Endothelial cell of umbilical vein (primary cell): Measurements from ENCODE around the gene TCERG1. TPM values are rescaled to one million over a fixed set of nuclear protein-coding genes. Genes with fewer than 3 reads are reported as not detected.

Experiments
- BruUV-seq: library from RNA; stranded (reverse); fragments of 400-500 nt; replicated peaks from 2 replicates; lab custom pipeline; 2021; lab: Mats Ljungman, UMichigan
- CTCF ChIA-PET: fragments of 300-600, 350-600 bp; sonication (Branson Sonifier 250); formaldehyde crosslinking; loops from one replicate; lab custom pipeline; 2021; ENCODE audit warnings: antibody characterized with exemption, inconsistent platforms; lab: Charles Lee
- POLR2A ChIA-PET: fragments of 300-600, 350-600 bp; sonication (Branson Sonifier 250); formaldehyde crosslinking; loops from one replicate; lab custom pipeline; 2021; ENCODE audit warnings: antibody characterized with exemption, inconsistent platforms; lab: Charles Lee
- DNase-seq: peaks from one replicate; pipeline ENCODE4 v3.0.0-alpha.2; 2011; ENCODE audit warnings: low read depth, low spot score
- FAIRE-seq: peaks from 2 replicates; lab custom pipeline; 2011; peaks lifted over from hg19 to GRCh38; lab: Jason Lieb, UNC
- H2AFZ ChIP-seq: 2 replicates; pipeline ENCODE4 v1.6.0; 2012; ENCODE audit warnings: low read depth, low read length, control low read depth, inconsistent platforms
- H3K27ac ChIP-seq: 2 replicates; pipeline ENCODE4 v1.5.1; 2011; ENCODE audit warnings: low read depth, mild to moderate bottlenecking, control low read depth, low read length, moderate library complexity; ENCODE audit not compliant: insufficient read depth
- H3K27me3 ChIP-seq, 2 experiments: 2 replicates each; pipeline versions ENCODE4 v1.6.0 to v1.6.1; 2011; ENCODE audit warnings: low read length in 2 of 2, mixed read lengths in 1 of 2; ENCODE audit not compliant: control insufficient read depth in 2 of 2, insufficient read depth in 2 of 2
- H3K36me3 ChIP-seq, 2 experiments: 2 replicates in 1 of 2; 3 replicates in 1 of 2; pipeline ENCODE4 v1.5.1; 2011; ENCODE audit warnings: low read length in 2 of 2, mild to moderate bottlenecking in 1 of 2, moderate library complexity in 1 of 2; ENCODE audit not compliant: control insufficient read depth in 2 of 2, insufficient read depth in 2 of 2; ENCODE audit errors: extremely low read depth in 1 of 2
- H3K4me1 ChIP-seq: 3 replicates; pipeline ENCODE4 v1.5.1; 2011; ENCODE audit warnings: mild to moderate bottlenecking, low read length; ENCODE audit not compliant: control insufficient read depth, insufficient read depth; ENCODE audit errors: extremely low read depth
- H3K4me2 ChIP-seq: 2 replicates; pipeline ENCODE4 v1.6.1; 2011; ENCODE audit warnings: low read length, control low read depth, mixed read lengths; ENCODE audit not compliant: insufficient read depth
- H3K4me3 ChIP-seq, 3 experiments: fragments of 200-600 bp in 1 of 3; sonication (generic), shearing (Covaris generic) in 1 of 3; replicated peaks in 1 of 3; 2 replicates each; pipeline ENCODE4 v1.5.1; 2011 to 2016; ENCODE audit warnings: control low read depth in 3 of 3, low read length in 3 of 3, mild to moderate bottlenecking in 2 of 3, inconsistent platforms in 1 of 3, low read depth in 1 of 3, moderate library complexity in 1 of 3; ENCODE audit not compliant: insufficient read depth in 1 of 3
- H3K79me2 ChIP-seq: 2 replicates; pipeline ENCODE4 v1.6.0; 2012; ENCODE audit warnings: low read length, inconsistent platforms; ENCODE audit not compliant: control insufficient read depth, insufficient read depth
- H3K9ac ChIP-seq: replicated peaks from 2 replicates; pipeline ENCODE3; 2011; ENCODE audit warnings: low read length, control low read depth; ENCODE audit not compliant: insufficient read depth; ENCODE audit errors: extremely low read depth
- H3K9me1 ChIP-seq: replicated peaks from 3 replicates; pipeline ENCODE4 v1.6.0; 2011; ENCODE audit warnings: mild to moderate bottlenecking, low read length; ENCODE audit not compliant: control insufficient read depth, insufficient read depth; ENCODE audit errors: extremely low read depth
- H3K9me3 ChIP-seq: replicated peaks from 2 replicates; pipeline ENCODE4 v1.5.1; 2012; ENCODE audit warnings: low read length, inconsistent platforms; ENCODE audit not compliant: control insufficient read depth, insufficient read depth
- H4K20me1 ChIP-seq: replicated peaks from 2 replicates; pipeline ENCODE3; 2011; ENCODE audit warnings: mild to moderate bottlenecking, low read length; ENCODE audit not compliant: control insufficient read depth, insufficient read depth; ENCODE audit errors: extremely low read depth
- EZH2 ChIP-seq: IDR thresholded peaks from 2 replicates; pipeline ENCODE4 v1.6.1; 2012; ENCODE audit warnings: borderline replicate concordance, low read depth, mild to moderate bottlenecking, moderate library complexity, low read length, inconsistent platforms; ENCODE audit not compliant: severe bottlenecking
- FOS ChIP-seq: IDR thresholded peaks from 2 replicates; pipeline ENCODE4 v1.6.1; 2011; ENCODE audit warnings: mild to moderate bottlenecking, low read length, moderate library complexity, borderline replicate concordance; ENCODE audit not compliant: insufficient read depth
- GATA2 ChIP-seq: IDR thresholded peaks from 2 replicates; pipeline ENCODE4 v1.7.0; 2011; ENCODE audit warnings: low read depth, mild to moderate bottlenecking, moderate library complexity, mixed read lengths, low read length; ENCODE audit not compliant: insufficient read length, insufficient read depth
- JUN ChIP-seq: IDR thresholded peaks from 2 replicates; pipeline ENCODE4 v1.6.1; 2011; ENCODE audit warnings: borderline replicate concordance, low read depth; ENCODE audit not compliant: insufficient read length, insufficient read depth
- MYC ChIP-seq: IDR thresholded peaks from one replicate; pipeline ENCODE4 v1.6.1; 2011; ENCODE audit warnings: mild to moderate bottlenecking, low read depth, low read length
- POLR2A ChIP-seq: IDR thresholded peaks from 2 replicates; pipeline ENCODE4 v1.6.1; 2012; ENCODE audit warnings: low read depth, mild to moderate bottlenecking, control low read depth, low read length
- POLR2AphosphoS5 ChIP-seq: IDR thresholded peaks from 2 replicates; pipeline ENCODE4 v1.6.1; 2012; ENCODE audit warnings: low read depth, mild to moderate bottlenecking, control low read depth, low read length, moderate library complexity; ENCODE audit not compliant: insufficient read depth
- dilution Hi-C: fragments of 300-500 bp; cut with MboI; formaldehyde crosslinking; loops from one replicate; pipeline ENCODE4 v1.15.0; 2019; ENCODE audit warnings: low sequenced_read_pairs; ENCODE audit not compliant: extremely low pct_ligation_motif_present
- intact Hi-C: fragments of 100-400 bp; cut with micrococcal nuclease; formaldehyde crosslinking; loops from one replicate; pipeline ENCODE4 v1.10.0; 2022
- polyA plus RNA-seq, 4 experiments: library from polyadenylated mRNA; depleted of rRNA in 3 of 4; stranded (reverse) in 3 of 4; unstranded in 1 of 4; fragments of >200 nt; gene quantifications; 2 replicates each; pipeline versions ENCODE4 v1.2.1 to v1.2.3, GENCODE V29; 2011 to 2012; ENCODE audit warnings: missing spikeins in 1 of 4
- total RNA-seq: library from RNA; stranded (reverse); gene quantifications from 2 replicates; pipeline ENCODE4 v1.2.3, GENCODE V29; 2021
- TF ChIP-seq, protein P1 (sequence below), 2 donors: IDR thresholded peaks; 1 replicate in 1 of 2; 2 replicates in 1 of 2; pipeline ENCODE4 v1.5.1; 2011; ENCODE audit warnings: low read length in 2 of 2, mild to moderate bottlenecking in 2 of 2, moderate library complexity in 2 of 2, control low read depth in 1 of 2, inconsistent platforms in 1 of 2, low read depth in 1 of 2; ENCODE audit not compliant: insufficient read depth in 1 of 2; ENCODE audit errors: extremely low read depth in 1 of 2
- TF ChIP-seq, protein P2 (sequence below): IDR thresholded peaks from 2 replicates; pipeline ENCODE4 v1.6.1; 2011; ENCODE audit not compliant: insufficient read depth, insufficient read length

Gene TCERG1
- total and polyA plus RNA-seq, 2 donors (not counting 3 experiments of a cell fraction or from before 2014, with no cell fraction given) = 71.4 to 98.4 TPM

DNA sequence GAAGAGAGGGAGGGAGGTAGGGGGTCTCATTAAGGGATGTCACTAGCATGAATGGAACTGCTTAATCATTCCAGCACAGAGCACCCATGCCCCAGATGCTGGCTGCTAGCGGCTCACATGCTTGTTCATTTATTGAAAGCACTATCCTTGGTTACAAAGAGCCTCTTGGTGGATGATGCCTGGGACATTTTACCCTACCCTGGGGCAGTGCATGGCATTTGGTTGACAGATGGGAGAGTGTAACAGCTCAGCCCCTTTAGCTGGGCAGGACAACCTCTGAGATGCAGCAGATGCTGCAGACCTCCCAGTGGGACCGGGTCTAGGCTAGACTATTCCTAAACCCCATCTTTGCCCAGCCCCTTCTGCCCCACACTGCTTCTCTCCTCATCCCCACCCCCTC is 46.9 kb upstream of the TCERG1 start:
- no peak overlapping the region for H3K9ac ChIP-seq
- no peak for TF ChIP-seq POLR2A
- CTCF ChIA-PET = interaction anchor here (1.0 to 1.1 kb wide), 2 partner anchors 12 to 105 kb away, joined by 3 read pairs; no protein-coding TSS in a partner anchor
- POLR2A ChIA-PET = no interaction called here
- no peaks in the 10 kb centered on the region for H3K79me2 ChIP-seq
- H2AFZ ChIP-seq = no peak overlapping the region
- intact Hi-C loops (no loop called here), dilution Hi-C loops (no loop called here)
- H3K4me2 ChIP-seq = no peak overlapping the region
- FAIRE-seq = no peak
- BruUV-seq = no TSS peak
- H3K4me1 ChIP-seq = no peaks in the 10 kb centered on the region
- H3K9me3 ChIP-seq = no peaks in the 10 kb centered on the region
- peaks cover 3 to 5% of the 10 kb centered on the region in 2 experiments for H3K27me3 ChIP-seq
- no peaks in the 10 kb centered on the region for H4K20me1 ChIP-seq
- H3K27ac ChIP-seq = no peak overlapping the region
- H3K36me3 ChIP-seq = no peaks in the 10 kb centered on the region
- DNase-seq = no peak
- no peak overlapping the region for H3K4me3 ChIP-seq
- H3K9me1 ChIP-seq = no peaks in the 10 kb centered on the region

DNA sequence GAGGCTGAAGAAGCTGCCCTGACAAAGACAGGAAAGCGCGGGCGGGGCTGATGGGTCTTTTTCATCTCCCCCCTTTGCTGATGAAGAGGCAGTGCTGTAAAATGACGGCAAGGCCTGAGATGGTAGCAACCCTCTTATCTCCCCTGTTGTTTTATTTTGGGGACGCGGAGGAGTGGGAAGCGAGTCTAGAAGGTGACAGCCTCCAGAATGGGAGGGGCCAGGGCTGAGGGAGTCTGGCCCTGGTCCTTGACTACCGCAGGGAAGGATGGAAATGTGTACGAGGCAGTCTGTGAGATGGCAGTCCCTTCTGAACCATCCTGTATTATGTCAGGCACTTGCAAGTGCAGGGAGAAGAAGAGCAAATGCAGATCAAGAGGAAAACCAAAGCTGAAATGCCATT is 46.1 kb upstream of the TCERG1 start:
- no TSS peak for BruUV-seq
- FAIRE-seq = no peak
- Histone ChIP-seq H3K27ac (no peak overlapping the region), H3K9me3 (no peaks in the 10 kb centered on the region), H3K79me2 (no peaks in the 10 kb centered on the region), H4K20me1 (no peaks in the 10 kb centered on the region), H3K4me2 (no peak overlapping the region), H3K27me3 (peaks cover 3 to 5% of the 10 kb centered on the region in 2 experiments), H3K4me3 (no peak overlapping the region), H3K9ac (no peak overlapping the region), H3K9me1 (no peaks in the 10 kb centered on the region), H3K36me3 (no peaks in the 10 kb centered on the region), H2AFZ (no peak overlapping the region), H3K4me1 (no peaks in the 10 kb centered on the region)
- ChIA-PET POLR2A (no interaction called here), CTCF (interaction anchor here (1.0 to 1.1 kb wide), 2 partner anchors 13 to 106 kb away, joined by 3 read pairs; no protein-coding TSS in a partner anchor)
- dilution Hi-C loops = no loop called here
- TF ChIP-seq FOS (no peak), POLR2AphosphoS5 (no peak), GATA2 (no peak), MYC (no peak), JUN (no peak), POLR2A (no peak), EZH2 (no peak)
- TF ChIP-seq, protein P1, sequence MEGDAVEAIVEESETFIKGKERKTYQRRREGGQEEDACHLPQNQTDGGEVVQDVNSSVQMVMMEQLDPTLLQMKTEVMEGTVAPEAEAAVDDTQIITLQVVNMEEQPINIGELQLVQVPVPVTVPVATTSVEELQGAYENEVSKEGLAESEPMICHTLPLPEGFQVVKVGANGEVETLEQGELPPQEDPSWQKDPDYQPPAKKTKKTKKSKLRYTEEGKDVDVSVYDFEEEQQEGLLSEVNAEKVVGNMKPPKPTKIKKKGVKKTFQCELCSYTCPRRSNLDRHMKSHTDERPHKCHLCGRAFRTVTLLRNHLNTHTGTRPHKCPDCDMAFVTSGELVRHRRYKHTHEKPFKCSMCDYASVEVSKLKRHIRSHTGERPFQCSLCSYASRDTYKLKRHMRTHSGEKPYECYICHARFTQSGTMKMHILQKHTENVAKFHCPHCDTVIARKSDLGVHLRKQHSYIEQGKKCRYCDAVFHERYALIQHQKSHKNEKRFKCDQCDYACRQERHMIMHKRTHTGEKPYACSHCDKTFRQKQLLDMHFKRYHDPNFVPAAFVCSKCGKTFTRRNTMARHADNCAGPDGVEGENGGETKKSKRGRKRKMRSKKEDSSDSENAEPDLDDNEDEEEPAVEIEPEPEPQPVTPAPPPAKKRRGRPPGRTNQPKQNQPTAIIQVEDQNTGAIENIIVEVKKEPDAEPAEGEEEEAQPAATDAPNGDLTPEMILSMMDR (IDR thresholded peaks at IDR 0.05; ENCODE audit: extremely low read depth in 1 of 2, insufficient read depth in 1 of 2, low read depth in 1 of 2, low read length in 2 of 2) = no peak
- TF ChIP-seq, protein P2, sequence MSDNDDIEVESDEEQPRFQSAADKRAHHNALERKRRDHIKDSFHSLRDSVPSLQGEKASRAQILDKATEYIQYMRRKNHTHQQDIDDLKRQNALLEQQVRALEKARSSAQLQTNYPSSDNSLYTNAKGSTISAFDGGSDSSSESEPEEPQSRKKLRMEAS = no peak
- intact Hi-C loops = no loop called here
- DNase-seq = no peak
